IMR-90 (cell line): ENCODE data around the gene KLF11. TPM values are rescaled to one million over a fixed set of nuclear protein-coding genes. Genes with fewer than 3 reads are reported as not detected.

Source experiments
- ATAC-seq: fragments of 200-7000 bp; cut with Tn5 transposase; 2 replicates; pipeline ENCODE4 v1.9.1; 2020; ENCODE audit warnings: low read depth, mild to moderate bottlenecking, moderate library complexity
- BruUV-seq: library from RNA; stranded (reverse); fragments of 400-500 nt; replicated peaks from 2 replicates; lab custom pipeline; 2021; lab: Mats Ljungman, UMichigan
- CTCF ChIA-PET: fragments of 300-600 bp; formaldehyde crosslinking; extraction: SDS; loops from one replicate; lab custom pipeline; 2021; ENCODE audit warnings: antibody characterized with exemption; lab: Yijun Ruan, JAX
- POLR2A ChIA-PET: fragments of 300-600 bp; sonication (Branson Sonifier 250); formaldehyde crosslinking; loops from one replicate; lab custom pipeline; 2022; ENCODE audit warnings: antibody characterized with exemption; ENCODE audit not compliant: unreplicated experiment; lab: Charles Lee
- DNase-seq: peaks from one replicate; pipeline ENCODE4 v3.0.0; 2013
- H2AFZ ChIP-seq: replicated peaks from 2 replicates; pipeline ENCODE3; 2013; ENCODE audit warnings: low read length, mild to moderate bottlenecking; ENCODE audit not compliant: poor library complexity
- H2AK5ac ChIP-seq: 2 replicates; pipeline ENCODE4 v1.6.1; 2013; ENCODE audit warnings: low read depth, low read length, inconsistent platforms
- H2AK9ac ChIP-seq: replicated peaks from 2 replicates; pipeline ENCODE3; 2013; ENCODE audit warnings: mild to moderate bottlenecking, low read depth, low read length, moderate library complexity; ENCODE audit not compliant: poor library complexity
- H2BK120ac ChIP-seq: 2 replicates; pipeline ENCODE4 v1.6.1; 2013; ENCODE audit warnings: low read depth, low read length, inconsistent platforms
- H2BK15ac ChIP-seq: 3 replicates; pipeline ENCODE4 v1.6.1; 2013; ENCODE audit warnings: low read depth, low read length, inconsistent platforms
- H2BK20ac ChIP-seq: 2 replicates; pipeline ENCODE4 v1.6.1; 2013; ENCODE audit warnings: low read depth, mild to moderate bottlenecking, inconsistent platforms, low read length, moderate library complexity
- H2BK5ac ChIP-seq: 2 replicates; pipeline ENCODE4 v1.6.1; 2013; ENCODE audit warnings: mild to moderate bottlenecking, low read depth, low read length, inconsistent platforms; ENCODE audit not compliant: poor library complexity, severe bottlenecking
- H3K14ac ChIP-seq: replicated peaks from 2 replicates; pipeline ENCODE4 v1.6.1; 2013; ENCODE audit warnings: low read depth, low read length, inconsistent platforms
- H3K18ac ChIP-seq: 2 replicates; pipeline ENCODE4 v1.6.1; 2013; ENCODE audit warnings: low read depth, low read length, control low read depth
- H3K23ac ChIP-seq: 2 replicates; pipeline ENCODE4 v1.6.1; 2013; ENCODE audit warnings: low read depth, low read length, inconsistent platforms
- H3K27ac ChIP-seq: 2 replicates; pipeline ENCODE4 v1.5.1; 2013; ENCODE audit warnings: mild to moderate bottlenecking, control low read depth, low read length; ENCODE audit not compliant: insufficient read depth
- H3K27me3 ChIP-seq: 2 replicates; pipeline ENCODE4 v1.6.1; 2013; ENCODE audit warnings: low read length; ENCODE audit not compliant: control insufficient read depth, insufficient read depth
- H3K36me3 ChIP-seq: 2 replicates; pipeline ENCODE4 v1.6.1; 2013; ENCODE audit warnings: low read length, mixed read lengths; ENCODE audit not compliant: control insufficient read depth, insufficient read depth
- H3K4ac ChIP-seq: 2 replicates; pipeline ENCODE4 v1.6.1; 2013; ENCODE audit warnings: low read depth, low read length, inconsistent platforms
- H3K4me1 ChIP-seq: 2 replicates; pipeline ENCODE4 v1.6.1; 2013; ENCODE audit warnings: low read length, mixed read lengths; ENCODE audit not compliant: control insufficient read depth, insufficient read depth
- H3K4me2 ChIP-seq: 2 replicates; pipeline ENCODE4 v1.6.1; 2013; ENCODE audit warnings: low read depth, mild to moderate bottlenecking, control low read depth, low read length, moderate library complexity
- H3K4me3 ChIP-seq: 2 replicates; pipeline ENCODE4 v1.5.1; 2013; ENCODE audit warnings: low read depth, mild to moderate bottlenecking, control low read depth, low read length, moderate library complexity; ENCODE audit not compliant: insufficient read depth
- H3K56ac ChIP-seq: 2 replicates; pipeline ENCODE4 v1.6.1; 2013; ENCODE audit warnings: low read length, inconsistent platforms; ENCODE audit not compliant: insufficient read depth; ENCODE audit errors: extremely low read depth
- H3K79me1 ChIP-seq, 2 experiments: 2 replicates each; pipeline ENCODE4 v1.6.1; 2013; ENCODE audit warnings: low read length in 2 of 2, inconsistent platforms in 1 of 2, low read depth in 1 of 2
- H3K9ac ChIP-seq: 2 replicates; pipeline ENCODE4 v1.6.1; 2013; ENCODE audit warnings: low read depth, low read length, control low read depth
- H3K9me1 ChIP-seq: 2 replicates; pipeline ENCODE4 v1.6.1; 2013; ENCODE audit warnings: low read length, inconsistent platforms; ENCODE audit not compliant: insufficient read depth
- H3K9me3 ChIP-seq: 2 replicates; pipeline ENCODE4 v1.6.1; 2013; ENCODE audit warnings: low read length; ENCODE audit not compliant: control insufficient read depth, insufficient read depth
- H4K20me1 ChIP-seq: 2 replicates; pipeline ENCODE4 v1.6.1; 2013; ENCODE audit warnings: low read length, inconsistent platforms; ENCODE audit not compliant: insufficient read depth
- H4K5ac ChIP-seq: 2 replicates; pipeline ENCODE4 v1.6.1; 2013; ENCODE audit warnings: mild to moderate bottlenecking, low read depth, low read length, control low read depth
- H4K8ac ChIP-seq, 2 experiments: 2 replicates each; pipeline ENCODE4 v1.6.1; 2013; ENCODE audit warnings: low read depth in 2 of 2, low read length in 2 of 2, control low read depth in 1 of 2, inconsistent platforms in 1 of 2
- H4K91ac ChIP-seq: 2 replicates; pipeline ENCODE4 v1.6.1; 2013; ENCODE audit warnings: low read depth, low read length, inconsistent platforms; ENCODE audit not compliant: insufficient read depth
- CEBPB ChIP-seq: IDR thresholded peaks from 2 replicates; pipeline ENCODE4 v1.6.1; 2012; ENCODE audit warnings: low read depth, low read length, improper control_type of control experiment
- CHD1 ChIP-seq: IDR thresholded peaks from 2 replicates; pipeline ENCODE4 v1.6.1; 2012; ENCODE audit warnings: low read depth, low read length, improper control_type of control experiment
- FOS ChIP-seq: fragments of 150-350 bp; IDR thresholded peaks from 2 replicates; pipeline ENCODE4 v1.6.1; 2016; ENCODE audit warnings: low read depth, low read length
- MAFK ChIP-seq: IDR thresholded peaks from 2 replicates; pipeline ENCODE4 v1.6.1; 2012; ENCODE audit warnings: low read depth, low read length, improper control_type of control experiment
- MAZ ChIP-seq: IDR thresholded peaks from 2 replicates; pipeline ENCODE4 v1.6.1; 2012; ENCODE audit warnings: low read depth, mild to moderate bottlenecking, low read length, improper control_type of control experiment, moderate library complexity, borderline replicate concordance
- MXI1 ChIP-seq: IDR thresholded peaks from 2 replicates; pipeline ENCODE4 v1.6.1; 2012; ENCODE audit warnings: low read depth, mild to moderate bottlenecking, low read length, moderate library complexity, borderline replicate concordance
- NFE2L2 ChIP-seq: fragments of 150-350 bp; IDR thresholded peaks from 2 replicates; pipeline ENCODE4 v1.6.1; 2016; ENCODE audit warnings: low read depth, mild to moderate bottlenecking, low read length
- RCOR1 ChIP-seq: IDR thresholded peaks from 2 replicates; pipeline ENCODE4 v1.6.1; 2012; ENCODE audit warnings: mild to moderate bottlenecking, low read length, improper control_type of control experiment; ENCODE audit not compliant: insufficient replicate concordance
- RFX5 ChIP-seq: IDR thresholded peaks from 2 replicates; pipeline ENCODE4 v1.8.0; 2012; ENCODE audit warnings: low read depth, mild to moderate bottlenecking, low read length, moderate library complexity
- WGBS, 2 experiments: methylation state at CpG; one replicate each; pipeline versions ENCODE4 v1.1.5 to v1.1.7; 2013; ENCODE audit warnings: missing lambda C conversion rate in 2 of 2; ENCODE audit not compliant: insufficient read length in 1 of 2; ENCODE audit errors: extremely low coverage in 2 of 2; 5-methylcytosine and 5-hydroxymethylcytosine counted together
- dilution Hi-C: fragments of 300-500 bp; cut with HindIII; formaldehyde crosslinking; loops from one replicate; pipeline ENCODE4 v1.14.3; 2018; ENCODE audit warnings: low sequenced_read_pairs; ENCODE audit not compliant: unreplicated experiment
- in situ Hi-C: fragments of 300-500 bp; cut with MboI; formaldehyde crosslinking; loops from 3 replicates; pipeline ENCODE4 v1.14.3; 2019; ENCODE audit warnings: low sequenced_read_pairs, inconsistent platforms, mixed read lengths
- intact Hi-C: fragments of 100-400 bp; cut with micrococcal nuclease; formaldehyde crosslinking; loops from 2 replicates; pipeline ENCODE4 v1.10.0; 2022
- polyA plus RNA-seq, 3 experiments: library from polyadenylated mRNA; depleted of rRNA; stranded (reverse); fragments of >200 nt; gene quantifications; 2 replicates each; pipeline ENCODE4 v1.2.3, GENCODE V29; 2012; ENCODE audit warnings: low replicate concordance in 1 of 3
- total RNA-seq: library from RNA; depleted of rRNA; stranded (reverse); fragments of >200 nt; gene quantifications from 2 replicates; pipeline ENCODE4 v1.2.3, GENCODE V29; 2012
- TF ChIP-seq, protein P1 (sequence below): fragments of 150-350 bp; IDR thresholded peaks from 2 replicates; pipeline ENCODE4 v1.6.1; 2016; ENCODE audit warnings: low read depth, mild to moderate bottlenecking, low read length, moderate library complexity, borderline replicate concordance
- TF ChIP-seq, protein P2 (sequence below): fragments of 150-350 bp; IDR thresholded peaks from 2 replicates; pipeline ENCODE4 v1.6.1; 2017; ENCODE audit warnings: mild to moderate bottlenecking, antibody characterized with exemption, low read length, low read depth
- TF ChIP-seq, protein P3 (sequence below): conservative IDR thresholded peaks from 2 replicates; pipeline ENCODE4 v1.5.1; 2012; ENCODE audit warnings: mild to moderate bottlenecking, low read depth, low read length, improper control_type of control experiment

Gene KLF11
- total and polyA plus RNA-seq, 2 of the 4 experiments (the other 2 are of a cell fraction): 2.0 to 2.4 TPM

DNA sequence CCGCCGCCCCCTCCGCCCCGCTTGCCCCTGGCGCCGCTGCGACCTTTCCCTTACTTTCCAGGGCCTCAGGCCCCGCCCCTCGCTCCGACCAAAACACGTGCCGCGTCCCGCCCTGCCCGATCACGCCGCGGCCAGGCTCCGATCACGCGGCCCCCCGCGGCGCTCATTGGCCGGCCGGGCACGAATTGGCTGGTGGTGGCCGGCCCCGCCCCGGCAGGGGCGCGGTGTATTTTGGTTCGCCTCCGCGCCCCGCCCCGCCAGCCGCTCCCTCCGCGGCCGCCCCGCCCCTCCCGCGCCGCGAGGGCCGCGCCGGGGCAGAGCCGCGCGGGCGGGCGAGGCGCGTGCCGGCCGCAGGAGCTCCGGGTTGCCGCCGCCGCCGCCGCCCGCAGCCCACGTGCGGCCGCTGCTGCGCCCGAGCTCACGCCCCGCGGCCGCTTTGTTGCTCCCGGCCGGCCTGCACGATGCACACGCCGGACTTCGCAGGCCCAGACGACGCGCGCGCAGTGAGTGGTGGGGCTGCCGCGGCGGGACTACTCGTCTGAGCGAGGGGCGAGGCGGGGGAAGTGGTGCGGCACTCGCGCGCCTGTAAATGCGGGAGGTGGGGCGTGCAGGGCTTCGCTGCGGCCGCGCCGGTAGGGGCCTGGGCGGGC is at the start of gene KLF11 (continued):
- TF ChIP-seq MAFK (no peak), CHD1 (no peak), MAZ (peak; percentile 54; the same call in 1 of the 2 replicates), NFE2L2 (no peak), RCOR1 (no peak)

DNA sequence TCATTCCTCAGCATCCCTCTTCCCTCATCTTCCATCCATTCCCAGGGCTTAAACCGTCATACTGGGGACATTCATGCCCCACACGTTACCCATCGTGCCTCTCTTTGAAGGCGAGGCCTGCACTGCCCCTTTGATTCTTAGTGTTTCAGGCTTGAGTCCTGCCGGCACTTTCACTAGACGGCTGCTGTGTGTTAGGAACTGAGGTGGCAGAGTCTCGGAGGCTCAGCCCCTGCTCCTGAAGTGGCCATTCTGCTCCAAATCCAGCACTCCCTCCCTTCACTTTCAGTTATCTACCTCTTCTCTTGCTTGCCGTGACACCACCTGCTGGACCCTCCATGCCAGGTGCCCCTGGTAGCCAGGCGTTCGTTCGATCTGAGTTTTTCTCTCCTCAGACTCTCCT is 48.9 kb upstream of the KLF11 start:
- Histone ChIP-seq H2BK15ac (no peak overlapping the region), H2BK20ac (no peak overlapping the region), H3K36me3 (no peaks in the 10 kb centered on the region), H3K56ac (no peak overlapping the region), H3K23ac (no peak overlapping the region), H3K4me3 (no peak overlapping the region), H4K8ac (no peak overlapping the region), H3K4me2 (no peak overlapping the region), H3K9me1 (no peaks in the 10 kb centered on the region), H3K18ac (no peak overlapping the region), H4K91ac (no peak overlapping the region), H3K27ac (no peak overlapping the region), H2AFZ (no peak overlapping the region), H3K9ac (no peak overlapping the region), H3K14ac (no peak overlapping the region), H2AK9ac (no peak overlapping the region), H2AK5ac (no peak overlapping the region), H4K5ac (no peak overlapping the region), H3K79me1 (no peaks in the 10 kb centered on the region), H3K27me3 (no peaks in the 10 kb centered on the region), H2BK5ac (no peak overlapping the region), H3K4me1 (no peaks in the 10 kb centered on the region; the same call in 1 of the 2 replicates), H3K4ac (no peak overlapping the region), H2BK120ac (no peak overlapping the region), H4K20me1 (no peaks in the 10 kb centered on the region), H3K9me3 (no peaks in the 10 kb centered on the region)
- WGBS, 2 experiments: 94% methylated on average over 9 of the region's 11 CpGs; no CpG with 5 or more reads in 1 of the 2 experiments
- TF ChIP-seq, protein P1, sequence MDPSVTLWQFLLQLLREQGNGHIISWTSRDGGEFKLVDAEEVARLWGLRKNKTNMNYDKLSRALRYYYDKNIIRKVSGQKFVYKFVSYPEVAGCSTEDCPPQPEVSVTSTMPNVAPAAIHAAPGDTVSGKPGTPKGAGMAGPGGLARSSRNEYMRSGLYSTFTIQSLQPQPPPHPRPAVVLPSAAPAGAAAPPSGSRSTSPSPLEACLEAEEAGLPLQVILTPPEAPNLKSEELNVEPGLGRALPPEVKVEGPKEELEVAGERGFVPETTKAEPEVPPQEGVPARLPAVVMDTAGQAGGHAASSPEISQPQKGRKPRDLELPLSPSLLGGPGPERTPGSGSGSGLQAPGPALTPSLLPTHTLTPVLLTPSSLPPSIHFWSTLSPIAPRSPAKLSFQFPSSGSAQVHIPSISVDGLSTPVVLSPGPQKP: no peak
- TF ChIP-seq, protein P2, sequence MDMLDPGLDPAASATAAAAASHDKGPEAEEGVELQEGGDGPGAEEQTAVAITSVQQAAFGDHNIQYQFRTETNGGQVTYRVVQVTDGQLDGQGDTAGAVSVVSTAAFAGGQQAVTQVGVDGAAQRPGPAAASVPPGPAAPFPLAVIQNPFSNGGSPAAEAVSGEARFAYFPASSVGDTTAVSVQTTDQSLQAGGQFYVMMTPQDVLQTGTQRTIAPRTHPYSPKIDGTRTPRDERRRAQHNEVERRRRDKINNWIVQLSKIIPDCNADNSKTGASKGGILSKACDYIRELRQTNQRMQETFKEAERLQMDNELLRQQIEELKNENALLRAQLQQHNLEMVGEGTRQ: no peak
- TF ChIP-seq RCOR1 (no peak), MXI1 (no peak), MAZ (no peak), RFX5 (no peak), FOS (no peak), CEBPB (no peak)
- TF ChIP-seq, protein P3, sequence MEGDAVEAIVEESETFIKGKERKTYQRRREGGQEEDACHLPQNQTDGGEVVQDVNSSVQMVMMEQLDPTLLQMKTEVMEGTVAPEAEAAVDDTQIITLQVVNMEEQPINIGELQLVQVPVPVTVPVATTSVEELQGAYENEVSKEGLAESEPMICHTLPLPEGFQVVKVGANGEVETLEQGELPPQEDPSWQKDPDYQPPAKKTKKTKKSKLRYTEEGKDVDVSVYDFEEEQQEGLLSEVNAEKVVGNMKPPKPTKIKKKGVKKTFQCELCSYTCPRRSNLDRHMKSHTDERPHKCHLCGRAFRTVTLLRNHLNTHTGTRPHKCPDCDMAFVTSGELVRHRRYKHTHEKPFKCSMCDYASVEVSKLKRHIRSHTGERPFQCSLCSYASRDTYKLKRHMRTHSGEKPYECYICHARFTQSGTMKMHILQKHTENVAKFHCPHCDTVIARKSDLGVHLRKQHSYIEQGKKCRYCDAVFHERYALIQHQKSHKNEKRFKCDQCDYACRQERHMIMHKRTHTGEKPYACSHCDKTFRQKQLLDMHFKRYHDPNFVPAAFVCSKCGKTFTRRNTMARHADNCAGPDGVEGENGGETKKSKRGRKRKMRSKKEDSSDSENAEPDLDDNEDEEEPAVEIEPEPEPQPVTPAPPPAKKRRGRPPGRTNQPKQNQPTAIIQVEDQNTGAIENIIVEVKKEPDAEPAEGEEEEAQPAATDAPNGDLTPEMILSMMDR: no peak
- DNase-seq (no peak), ATAC-seq (no peak)
- intact Hi-C loops: no loop called here
- BruUV-seq: no TSS peak
- ChIA-PET POLR2A (no interaction called here), CTCF (no interaction called here)
- in situ Hi-C loops: no loop called here
- dilution Hi-C loops: no loop called here
